H1 (cell line): ENCODE results near the gene PRRG2. TPM values are rescaled to one million over a fixed set of nuclear protein-coding genes. Genes with fewer than 3 reads are reported as not detected.

Experiments
- BRCA1 ChIP-seq: IDR thresholded peaks from 2 replicates; pipeline ENCODE4 v1.6.1; 2012; ENCODE audit warnings: low read depth, low read length, improper control_type of control experiment
- CBX8 ChIP-seq: fragments of 300-800, 300-1000 bp; sonication (generic); IDR thresholded peaks from 2 replicates; pipeline ENCODE4 v1.7.1; 2016; ENCODE audit warnings: low read depth, low read length, borderline replicate concordance
- NRF1 ChIP-seq: IDR thresholded peaks from 2 replicates; pipeline ENCODE4 v1.6.1; 2011; ENCODE audit warnings: mild to moderate bottlenecking, low read depth, low read length, improper control_type of control experiment
- PHF8 ChIP-seq: fragments of 200-600 bp; sonication (generic); conservative IDR thresholded peaks from 2 replicates; pipeline ENCODE4 v1.7.1; 2012; ENCODE audit warnings: low read depth, mild to moderate bottlenecking, inconsistent platforms, low read length, moderate library complexity
- POLR2A ChIP-seq, 2 experiments: IDR thresholded peaks; 1 replicate in 1 of 2; 2 replicates in 1 of 2; pipeline ENCODE4 v1.6.1; 2011; ENCODE audit warnings: low read depth in 2 of 2, low read length in 2 of 2, mild to moderate bottlenecking in 2 of 2; ENCODE audit errors: control extremely low read depth in 1 of 2
- POLR2AphosphoS5 ChIP-seq: IDR thresholded peaks from 2 replicates; pipeline ENCODE4 v1.6.1; 2011; ENCODE audit warnings: low read depth, low read length
- SP4 ChIP-seq: IDR thresholded peaks from 2 replicates; pipeline ENCODE4 v1.6.1; 2012; ENCODE audit warnings: low read length, inconsistent platforms
- TAF1 ChIP-seq: IDR thresholded peaks from 2 replicates; pipeline ENCODE4 v1.6.1; 2011; ENCODE audit warnings: mild to moderate bottlenecking, low read depth, low read length
- TAF7 ChIP-seq: optimal IDR thresholded peaks from 2 replicates; pipeline ENCODE3; 2011; ENCODE audit warnings: low read depth, mild to moderate bottlenecking, inconsistent platforms, low read length, moderate library complexity, borderline replicate concordance
- TBP ChIP-seq: IDR thresholded peaks from 2 replicates; pipeline ENCODE4 v1.6.1; 2011; ENCODE audit warnings: low read depth, low read length, improper control_type of control experiment
- TEAD4 ChIP-seq: IDR thresholded peaks from 2 replicates; pipeline ENCODE4 v1.6.1; 2012; ENCODE audit warnings: low read depth, low read length, inconsistent platforms, mixed read lengths
- polyA plus RNA-seq, 7 experiments: library from polyadenylated mRNA; depleted of rRNA in 3 of 7; stranded (reverse) in 5 of 7; unstranded in 2 of 7; fragments of >200 nt in 5 of 7; fragments of 200-250 nt in 2 of 7; gene quantifications; 1 replicate in 5 of 7; 2 replicates in 1 of 7; 4 replicates in 1 of 7; pipeline versions ENCODE4 v1.2.1 to v1.2.3, GENCODE V29; 2011 to 2013; ENCODE audit warnings: missing spikeins in 2 of 7, mixed read lengths in 2 of 7
- total RNA-seq: library from RNA; stranded (reverse); fragmentation: NEBNext Ultra II Directional; extraction: Animal tissue kit (Norgen Biotek cat#: 25700); gene quantifications from 2 replicates; pipeline ENCODE4 v1.2.1, GENCODE V29; 2021
- TF ChIP-seq, protein P1 (sequence below), 3 experiments: IDR thresholded peaks; 1 replicate in 2 of 3; 2 replicates in 1 of 3; pipeline versions ENCODE4 v1.5.1 to v1.6.1; 2011; ENCODE audit warnings: low read length in 3 of 3, mild to moderate bottlenecking in 3 of 3, inconsistent platforms in 2 of 3, low read depth in 1 of 3, moderate library complexity in 1 of 3; ENCODE audit not compliant: insufficient read depth in 1 of 3; ENCODE audit errors: control extremely low read depth in 1 of 3

PRRG2 gene
- total and polyA plus RNA-seq, 2 of the 8 experiments (the other 6 are each of a cell fraction or from before 2014, with no cell fraction given), result 4.1 to 5.6 TPM

DNA sequence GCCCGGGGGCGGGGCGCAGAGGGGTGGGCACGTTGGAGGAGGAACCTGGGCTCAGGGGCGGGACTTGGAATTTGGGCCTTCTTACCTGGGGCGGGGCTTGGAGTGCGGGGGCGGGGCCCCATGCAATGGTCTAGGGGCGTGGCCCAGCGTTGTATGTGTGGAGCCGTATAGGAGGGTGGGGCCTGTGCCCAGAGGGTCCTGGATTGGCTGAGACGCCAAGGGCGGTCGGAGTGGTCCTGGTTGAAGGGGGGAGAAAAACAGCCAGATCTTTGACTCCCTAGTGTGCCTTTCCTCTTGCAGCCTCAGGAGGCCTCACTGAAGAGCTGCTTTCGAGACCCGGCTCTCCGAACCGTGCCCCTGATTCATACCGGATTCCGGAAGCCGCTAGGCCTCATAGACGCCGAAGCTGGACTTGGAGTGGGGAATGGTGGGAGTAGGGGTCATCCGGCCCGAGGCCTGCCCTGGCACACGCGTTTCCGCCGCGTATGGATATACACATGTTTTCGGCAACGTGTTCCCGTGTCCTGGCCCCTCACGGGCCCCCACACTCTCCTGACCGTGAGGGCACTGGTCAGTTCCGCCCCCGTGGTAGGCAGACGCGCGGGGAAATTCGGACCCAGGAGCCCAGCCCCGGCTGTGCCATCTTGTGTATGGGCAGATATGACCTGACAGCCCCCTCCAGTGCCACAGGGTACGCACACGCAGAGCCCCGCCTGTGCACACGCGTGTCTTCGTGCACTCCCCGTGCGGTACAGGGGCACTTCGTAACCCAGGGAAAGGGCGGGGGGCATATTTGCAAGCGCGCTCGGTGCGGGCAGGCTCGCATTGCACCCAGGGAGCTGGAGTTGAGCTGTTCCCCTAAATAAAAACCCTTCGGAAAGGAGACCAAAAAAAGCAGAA lies 9.2 kb downstream of the PRRG2 start (continued):
- TF ChIP-seq PHF8, result peak; percentile 65
- TF ChIP-seq BRCA1, result no peak
- peak; percentile 62; the same call in 1 of the 2 replicates for TF ChIP-seq SP4
- TF ChIP-seq TEAD4, result 0 out of 2 replicates have a peak, but pooled peaks have one; percentile 28
- peak; percentile 75 for TF ChIP-seq POLR2AphosphoS5
- peak; percentile 81 for TF ChIP-seq TBP
- TF ChIP-seq CBX8, result no peak
- peak; percentile 87 for TF ChIP-seq TAF1
- TF ChIP-seq POLR2A (IDR thresholded peaks at IDR 0.05; ENCODE audit: control extremely low read depth in 1 of 2, low read depth in 2 of 2, low read length in 2 of 2), result peak; percentile 81 to 90
- TF ChIP-seq NRF1, result no peak
- TF ChIP-seq TAF7, result peak; percentile 78
- TF ChIP-seq, protein P1, sequence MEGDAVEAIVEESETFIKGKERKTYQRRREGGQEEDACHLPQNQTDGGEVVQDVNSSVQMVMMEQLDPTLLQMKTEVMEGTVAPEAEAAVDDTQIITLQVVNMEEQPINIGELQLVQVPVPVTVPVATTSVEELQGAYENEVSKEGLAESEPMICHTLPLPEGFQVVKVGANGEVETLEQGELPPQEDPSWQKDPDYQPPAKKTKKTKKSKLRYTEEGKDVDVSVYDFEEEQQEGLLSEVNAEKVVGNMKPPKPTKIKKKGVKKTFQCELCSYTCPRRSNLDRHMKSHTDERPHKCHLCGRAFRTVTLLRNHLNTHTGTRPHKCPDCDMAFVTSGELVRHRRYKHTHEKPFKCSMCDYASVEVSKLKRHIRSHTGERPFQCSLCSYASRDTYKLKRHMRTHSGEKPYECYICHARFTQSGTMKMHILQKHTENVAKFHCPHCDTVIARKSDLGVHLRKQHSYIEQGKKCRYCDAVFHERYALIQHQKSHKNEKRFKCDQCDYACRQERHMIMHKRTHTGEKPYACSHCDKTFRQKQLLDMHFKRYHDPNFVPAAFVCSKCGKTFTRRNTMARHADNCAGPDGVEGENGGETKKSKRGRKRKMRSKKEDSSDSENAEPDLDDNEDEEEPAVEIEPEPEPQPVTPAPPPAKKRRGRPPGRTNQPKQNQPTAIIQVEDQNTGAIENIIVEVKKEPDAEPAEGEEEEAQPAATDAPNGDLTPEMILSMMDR (IDR thresholded peaks at IDR 0.05; ENCODE audit: control extremely low read depth in 1 of 3, insufficient read depth in 1 of 3, low read depth in 1 of 3, low read length in 3 of 3), result peak in 1 of 3 experiments; percentile 8; a peak in 1 of 4 replicates
- TF ChIP-seq, all 59 proteins: peak for 14
